ENCODE results near the gene BCL2L1. TPM values are rescaled to one million over a fixed set of nuclear protein-coding genes. Genes with fewer than 3 reads are reported as not detected.

BCL2L1 gene
- total RNA-seq, 1 donor from 2014 or later: 200 TPM

- Histone ChIP-seq H3K27ac (no peak overlapping the region), H3K36me3 (no peaks in the 10 kb centered on the region), H3K4me3 (no peak overlapping the region), H3K27me3 (no peaks in the 10 kb centered on the region), H3K9me3 (no peaks in the 10 kb centered on the region), H3K4me1 (peaks cover 0 to 10% of the 10 kb centered on the region in 2 donors)
- DNase-seq (ENCODE audit: low spot score in 2 of 2): no peak
- no peak for TF ChIP-seq CTCF (IDR thresholded peaks at IDR 0.05)
- intact Hi-C loops (cut with DNase I): no loop called here
Observed at GRCh38 chr20:31620246-31620645, 102.4 kb downstream of the BCL2L1 start.

DNA sequence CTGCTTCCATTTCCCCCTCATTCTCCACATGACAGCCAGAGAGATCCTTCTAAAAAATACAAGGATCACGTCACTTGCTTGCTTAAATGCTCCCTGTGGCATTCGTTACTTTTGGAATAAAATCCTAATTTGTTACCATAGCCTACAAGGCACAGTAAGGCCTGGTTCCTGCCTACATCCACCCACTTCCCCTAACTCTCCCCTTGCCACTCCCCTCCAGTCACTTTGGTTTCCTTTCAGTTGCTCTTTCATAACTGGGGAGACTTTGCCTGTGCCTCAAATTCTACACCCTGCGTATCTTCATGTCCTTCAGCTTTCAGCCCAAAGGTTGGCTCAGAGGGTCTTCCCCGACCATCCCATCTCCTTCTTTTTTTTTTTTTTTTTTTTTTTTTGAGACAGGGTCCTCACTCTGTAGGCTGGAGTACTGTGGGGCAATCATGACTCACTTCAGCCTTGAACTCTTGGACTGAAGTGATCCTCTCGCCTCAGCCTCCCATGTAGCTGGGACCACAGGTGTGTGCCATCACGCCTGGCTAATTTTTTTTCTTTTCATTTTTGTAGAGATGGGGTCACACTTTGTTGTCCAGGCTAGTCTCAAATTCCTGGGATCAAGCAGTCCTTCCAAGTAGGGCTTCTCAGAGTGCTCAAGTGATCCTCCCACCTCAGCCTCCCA, 105.1 kb downstream of the BCL2L1 start:
- H3K27me3 ChIP-seq: no peaks in the 10 kb centered on the region
- H3K9me3 ChIP-seq: no peaks in the 10 kb centered on the region
- H3K27ac ChIP-seq: no peak overlapping the region
- H3K4me1 ChIP-seq: peaks cover 0 to 7% of the 10 kb centered on the region in 2 donors
- no peak for DNase-seq (ENCODE audit: low spot score in 2 of 2)
- no peak for TF ChIP-seq CTCF (IDR thresholded peaks at IDR 0.05)
- intact Hi-C loops (cut with DNase I): no loop called here
- H3K4me3 ChIP-seq: no peak overlapping the region
- H3K36me3 ChIP-seq: no peaks in the 10 kb centered on the region

DNA sequence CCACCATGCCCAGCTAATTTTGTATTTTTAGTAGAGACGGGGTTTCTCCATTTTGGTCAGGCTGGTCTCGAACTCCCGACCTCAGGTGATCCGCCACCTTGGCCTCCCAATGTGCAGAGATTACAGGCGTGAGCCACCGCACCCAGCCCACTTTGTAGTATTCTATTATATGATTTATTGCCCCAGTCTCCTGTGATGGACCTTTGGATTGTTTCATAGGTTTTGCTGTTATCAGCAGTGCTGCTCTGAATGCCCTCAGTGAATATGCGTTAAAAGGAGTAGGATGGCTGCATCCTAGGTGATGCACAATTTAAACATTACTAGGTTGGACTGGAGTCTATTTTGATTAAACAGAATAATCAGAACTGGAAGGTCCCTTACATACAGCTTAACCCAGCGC, 107.3 kb downstream of the BCL2L1 start:
- intact Hi-C loops (cut with DNase I): no loop called here
- H3K27ac ChIP-seq: no peak overlapping the region
- no peak for DNase-seq (ENCODE audit: low spot score in 2 of 2)
- peaks cover 0 to 6% of the 10 kb centered on the region in 2 donors for H3K4me1 ChIP-seq
- H3K9me3 ChIP-seq: no peaks in the 10 kb centered on the region
- TF ChIP-seq CTCF (IDR thresholded peaks at IDR 0.05): no peak
- H3K36me3 ChIP-seq: no peaks in the 10 kb centered on the region
- no peak overlapping the region for H3K4me3 ChIP-seq
- H3K27me3 ChIP-seq: no peaks in the 10 kb centered on the region

Other genes with a start within 250 kb of the BCL2L1 start
- not detected for gene DEFB124, start 247.7 kb downstream of the BCL2L1 start, total RNA-seq
- gene REM1, start 247.6 kb downstream of the BCL2L1 start, total RNA-seq: 31.0 TPM
- gene HM13, start 208.4 kb downstream of the BCL2L1 start, total RNA-seq: 84.9 TPM
- 3,326 TPM for gene ID1, start 117.6 kb downstream of the BCL2L1 start, total RNA-seq
- gene COX4I2, start 85.0 kb downstream of the BCL2L1 start, total RNA-seq: 61.4 TPM
- gene TPX2, start 16.4 kb upstream of the BCL2L1 start, total RNA-seq: not detected
- gene MYLK2, start 96.5 kb upstream of the BCL2L1 start, total RNA-seq: not detected
- gene FOXS1, start 122.7 kb upstream of the BCL2L1 start, total RNA-seq: 21.8 TPM
- gene DUSP15, start 147.7 kb upstream of the BCL2L1 start, total RNA-seq: 13.0 TPM
- not detected for gene TTLL9, start 147.8 kb upstream of the BCL2L1 start, total RNA-seq
- gene PDRG1, start 229.2 kb upstream of the BCL2L1 start, total RNA-seq: 1.7 TPM
- gene XKR7, start 245.3 kb upstream of the BCL2L1 start, total RNA-seq: not detected

All from ascending aorta (tissue), 2 donors.